Transverse colon (tissue), 4 donors: Measurements from ENCODE around the gene ENTR1. TPM values are rescaled to one million over a fixed set of nuclear protein-coding genes. Genes with fewer than 3 reads are reported as not detected.

Experiments
- DNase-seq: peaks from one replicate; pipeline ENCODE4 v3.0.0-alpha.2; 2019
- H3K27ac ChIP-seq, 4 donors: fragments of 200-600 bp; sonication (generic); 2 replicates each; pipeline ENCODE4 v1.5.1; 2016 to 2018; ENCODE audit warnings: inconsistent platforms in 4 of 4
- H3K27me3 ChIP-seq: fragments of 200-600 bp; sonication (generic); 2 replicates; pipeline ENCODE4 v1.5.1; 2017; ENCODE audit warnings: inconsistent platforms
- H3K36me3 ChIP-seq, 4 donors: fragments of 200-600 bp; sonication (generic); 2 replicates each; pipeline ENCODE4 v1.5.1; 2017 to 2019; ENCODE audit warnings: inconsistent platforms in 4 of 4
- H3K4me1 ChIP-seq, 4 donors: fragments of 200-600 bp; sonication (generic); 2 replicates each; pipeline ENCODE4 v1.5.1; 2017 to 2020; ENCODE audit warnings: inconsistent platforms in 4 of 4
- H3K4me3 ChIP-seq, 4 donors: fragments of 200-600 bp; sonication (generic); 1 replicate in 1 of 4; 2 replicates in 3 of 4; pipeline versions ENCODE4 v1.5.1 to v1.6.1; 2017 to 2019; ENCODE audit warnings: inconsistent platforms in 4 of 4
- H3K9me3 ChIP-seq, 2 donors: fragments of 200-600 bp; sonication (generic); 2 replicates each; pipeline ENCODE4 v1.5.1; 2017 to 2019; ENCODE audit warnings: inconsistent platforms in 2 of 2
- CTCF ChIP-seq, 5 experiments: fragments of 200-600 bp in 3 of 5; fragments of 450-650 bp in 2 of 5; sonication (generic) in 3 of 5; IDR thresholded peaks; 1 replicate in 2 of 5; 2 replicates in 3 of 5; pipeline ENCODE4 v1.5.1; 2016 to 2017; ENCODE audit warnings: antibody characterized with exemption in 5 of 5, inconsistent platforms in 3 of 5, mild to moderate bottlenecking in 2 of 5, moderate library complexity in 1 of 5
- EP300 ChIP-seq: sonication (generic); formaldehyde crosslinking; IDR thresholded peaks from one replicate; pipeline ENCODE4 v1.6.1; 2017; ENCODE audit warnings: antibody characterized with exemption, low read depth
- POLR2A ChIP-seq: fragments of 450-650 bp; IDR thresholded peaks from one replicate; pipeline ENCODE4 v1.6.1; 2016; ENCODE audit warnings: antibody characterized with exemption, mild to moderate bottlenecking, moderate library complexity
- POLR2AphosphoS5 ChIP-seq, 3 donors: sonication (generic); formaldehyde crosslinking; IDR thresholded peaks; one replicate each; pipeline ENCODE4 v1.6.1; 2016; ENCODE audit warnings: antibody characterized with exemption in 3 of 3
- WGBS, 2 donors: methylation state at CpG; one replicate each; pipeline ENCODE4 v1.1.5; 2018; ENCODE audit warnings: low coverage in 1 of 2; 5-methylcytosine and 5-hydroxymethylcytosine counted together
- in situ Hi-C, 4 donors: fragments of 200-750 bp; cut with MboI; loops; one replicate each; pipeline versions ENCODE4 v1.15.0 to v1.15.1; 2017; ENCODE audit warnings: low sequenced_read_pairs in 3 of 4, low pct_ligation_motif_present in 1 of 4, low pct_unique_long_range_greater_than_20kb in 1 of 4
- intact Hi-C: fragments of 100-400 bp; cut with DNase I; formaldehyde crosslinking; loops from one replicate; pipeline ENCODE4 v1.15.1; 2023; ENCODE audit warnings: low total_unique reads
- total RNA-seq, 4 donors: library from RNA; depleted of rRNA; stranded (reverse); fragments of >200 nt; gene quantifications; one replicate each; pipeline ENCODE4 v1.1.0, GENCODE V29; 2016

ENTR1 gene
- total RNA-seq, 4 donors from 2014 or later: 23.6 to 74.6 (median 40.9) TPM

GRCh38 chr9:136443087-136443486 is 32.7 kb upstream of the ENTR1 start:
- no peaks in the 10 kb centered on the region for H3K9me3 ChIP-seq
- in situ Hi-C loops (no loop called here), intact Hi-C loops (no loop called here)
- 91 to 96% methylated on average over 4 to 15 of the region's 15 CpGs for WGBS, 2 donors
- no peaks in the 10 kb centered on the region for H3K27me3 ChIP-seq
- no peak overlapping the region for H3K4me3 ChIP-seq
- no peak overlapping the region for H3K27ac ChIP-seq
- no peak for TF ChIP-seq POLR2AphosphoS5 (IDR thresholded peaks at IDR 0.05)
- TF ChIP-seq CTCF (IDR thresholded peaks at IDR 0.05): no peak
- no peak for TF ChIP-seq EP300
- TF ChIP-seq POLR2A: no peak
- peaks cover 0 to 50% (median 20%) of the 10 kb centered on the region in 4 donors for H3K36me3 ChIP-seq
- no peak for DNase-seq
- H3K4me1 ChIP-seq: peaks cover 8 to 15% (median 14%) of the 10 kb centered on the region in 4 donors

GRCh38 chr9:136442265-136442664 is 31.9 kb upstream of the ENTR1 start:
- intact Hi-C loops (no loop called here), in situ Hi-C loops (no loop called here)
- DNase-seq: no peak
- H3K36me3 ChIP-seq: peaks cover 0 to 42% (median 16%) of the 10 kb centered on the region in 4 donors
- peaks cover 16 to 23% (median 22%) of the 10 kb centered on the region in 4 donors for H3K4me1 ChIP-seq
- TF ChIP-seq CTCF (IDR thresholded peaks at IDR 0.05) (no peak), POLR2A (no peak), EP300 (no peak), POLR2AphosphoS5 (IDR thresholded peaks at IDR 0.05) (no peak)
- WGBS, 2 donors: 87% methylated on average over 5 of the region's 5 CpGs; no CpG with 5 or more reads in 1 of the 2 donors
- no peaks in the 10 kb centered on the region for H3K9me3 ChIP-seq
- H3K27me3 ChIP-seq: no peaks in the 10 kb centered on the region
- no peak overlapping the region for H3K27ac ChIP-seq
- H3K4me3 ChIP-seq: no peak overlapping the region

GRCh38 chr9:136441681-136442245 is 31.3 kb upstream of the ENTR1 start:
- 92% methylated on average over 10 of the region's 17 CpGs; no CpG with 5 or more reads in 1 of the 2 donors for WGBS, 2 donors
- Histone ChIP-seq H3K4me3 (no peak overlapping the region), H3K9me3 (no peaks in the 10 kb centered on the region), H3K27ac (no peak overlapping the region), H3K27me3 (no peaks in the 10 kb centered on the region), H3K36me3 (peaks cover 0 to 37% (median 13%) of the 10 kb centered on the region in 4 donors), H3K4me1 (peaks cover 20 to 28% (median 25%) of the 10 kb centered on the region in 4 donors)
- in situ Hi-C loops (no loop called here), intact Hi-C loops (no loop called here)
- TF ChIP-seq POLR2AphosphoS5 (IDR thresholded peaks at IDR 0.05) (no peak), EP300 (no peak), CTCF (IDR thresholded peaks at IDR 0.05) (no peak)
- no peak for DNase-seq

- peaks cover 0 to 32% (median 12%) of the 10 kb centered on the region in 4 donors for H3K36me3 ChIP-seq
- in situ Hi-C loops: no loop called here
- no peaks in the 10 kb centered on the region for H3K27me3 ChIP-seq
- no peak for DNase-seq
- WGBS, 2 donors: 90 to 93% methylated on average over 4 to 15 of the region's 15 CpGs
- intact Hi-C loops: no loop called here
- H3K4me3 ChIP-seq: no peak overlapping the region
- TF ChIP-seq POLR2A: no peak
- no peak for TF ChIP-seq EP300
- no peak for TF ChIP-seq POLR2AphosphoS5 (IDR thresholded peaks at IDR 0.05)
- TF ChIP-seq CTCF (IDR thresholded peaks at IDR 0.05): no peak
- peaks cover 21 to 32% (median 25%) of the 10 kb centered on the region in 4 donors for H3K4me1 ChIP-seq
- no peak overlapping the region for H3K27ac ChIP-seq
- no peaks in the 10 kb centered on the region for H3K9me3 ChIP-seq
These were observed 30.8 kb upstream of the ENTR1 start for GRCh38 chr9:136441191-136441680.
